Osteoblast (primary cell): ENCODE measurements around the gene IL23A. TPM values are rescaled to one million over a fixed set of nuclear protein-coding genes. Genes with fewer than 3 reads are reported as not detected.

Source experiments
- DNase-seq: peaks from one replicate; pipeline ENCODE4 v3.0.0; 2011; ENCODE audit warnings: low spot score, mixed read lengths; ENCODE audit not compliant: insufficient read length; ENCODE audit errors: missing footprints
- H2AFZ ChIP-seq: 2 replicates; pipeline ENCODE4 v1.6.0; 2011; ENCODE audit warnings: mild to moderate bottlenecking, low read length
- H3K27ac ChIP-seq: 2 replicates; pipeline ENCODE4 v1.5.1; 2011; ENCODE audit warnings: mild to moderate bottlenecking, low read depth, low read length, moderate library complexity
- H3K27me3 ChIP-seq: 2 replicates; pipeline ENCODE4 v1.6.0; 2012; ENCODE audit warnings: mild to moderate bottlenecking, control low read depth, inconsistent platforms, low read length, moderate library complexity; ENCODE audit not compliant: insufficient read depth
- H3K36me3 ChIP-seq: 2 replicates; pipeline ENCODE4 v1.5.1; 2011; ENCODE audit warnings: mild to moderate bottlenecking, low read length, control low read depth, moderate library complexity; ENCODE audit not compliant: insufficient read depth
- H3K4me1 ChIP-seq: 2 replicates; pipeline ENCODE4 v1.5.1; 2011; ENCODE audit warnings: mild to moderate bottlenecking, low read length, control low read depth, moderate library complexity; ENCODE audit not compliant: insufficient read depth
- H3K4me2 ChIP-seq: 2 replicates; pipeline ENCODE4 v1.6.0; 2011; ENCODE audit warnings: mild to moderate bottlenecking, low read length; ENCODE audit not compliant: insufficient read depth
- H3K4me3 ChIP-seq: fragments of 200-600 bp; sonication (generic); 3 replicates; pipeline ENCODE4 v1.5.1; 2012; ENCODE audit warnings: mild to moderate bottlenecking, low read length, inconsistent platforms; ENCODE audit not compliant: insufficient read depth
- H3K79me2 ChIP-seq: 2 replicates; pipeline ENCODE4 v1.6.0; 2012; ENCODE audit warnings: mild to moderate bottlenecking, low read length, control low read depth, inconsistent platforms; ENCODE audit not compliant: insufficient read depth
- H3K9me3 ChIP-seq: 2 replicates; pipeline ENCODE4 v1.5.1; 2011; ENCODE audit warnings: low read depth, low read length, control low read depth
- H4K20me1 ChIP-seq: 2 replicates; pipeline ENCODE4 v1.6.0; 2012; ENCODE audit warnings: mild to moderate bottlenecking, low read length, control low read depth; ENCODE audit not compliant: insufficient read depth
- CTCF ChIP-seq: IDR thresholded peaks from 2 replicates; pipeline ENCODE4 v1.5.1; 2011; ENCODE audit warnings: mild to moderate bottlenecking, low read depth, low read length, moderate library complexity; ENCODE audit errors: extremely low read depth
- total RNA-seq: library from RNA; depleted of rRNA; stranded (reverse); fragments of >200 nt; gene quantifications from 2 replicates; pipeline ENCODE4 v1.2.3, GENCODE V29; 2012

The IL23A gene
- total RNA-seq, 1 donor = not detected

- H3K79me2 ChIP-seq = peaks cover 21% of the 10 kb centered on the region
- peaks cover 9% of the 10 kb centered on the region for H4K20me1 ChIP-seq
- H3K4me2 ChIP-seq = no peak within 1 kb of the TSS
- H3K27ac ChIP-seq = no peak within 1 kb of the TSS
- DNase-seq = no peak
- no peaks in the 10 kb centered on the region for H3K9me3 ChIP-seq
- no peak within 1 kb of the TSS for H3K4me3 ChIP-seq
- H2AFZ ChIP-seq = no peak within 1 kb of the TSS
- H3K4me1 ChIP-seq = peaks cover 16% of the 10 kb centered on the region
- H3K27me3 ChIP-seq = no peaks in the 10 kb centered on the region
- H3K36me3 ChIP-seq = no peaks in the 10 kb centered on the region
- TF ChIP-seq CTCF = no peak
Observed at GRCh38 chr12:56362130-56363059, 23.7 kb downstream of the IL23A start, which contains the start of gene APOF. APOF (minus strand) TSS chr12:56362857; CDS start chr12:56362745, 112 bp downstream.

GRCh38 chr12:56366948-56367347 lies 28.3 kb downstream of the IL23A start:
- H3K36me3 ChIP-seq = no peaks in the 10 kb centered on the region
- H4K20me1 ChIP-seq = no peaks in the 10 kb centered on the region
- H2AFZ ChIP-seq = no peak overlapping the region
- DNase-seq = no peak
- no peak overlapping the region for H3K4me3 ChIP-seq
- H3K27ac ChIP-seq = no peak overlapping the region
- H3K9me3 ChIP-seq = no peaks in the 10 kb centered on the region
- no peaks in the 10 kb centered on the region for H3K79me2 ChIP-seq
- H3K27me3 ChIP-seq = no peaks in the 10 kb centered on the region
- no peak for TF ChIP-seq CTCF
- H3K4me2 ChIP-seq = no peak overlapping the region
- no peaks in the 10 kb centered on the region for H3K4me1 ChIP-seq

GRCh38 chr12:56373515-56373914 lies 34.8 kb downstream of the IL23A start:
- Histone ChIP-seq H3K27me3 (no peaks in the 10 kb centered on the region), H3K4me3 (no peak overlapping the region), H3K36me3 (no peaks in the 10 kb centered on the region), H3K9me3 (no peaks in the 10 kb centered on the region), H3K4me1 (no peaks in the 10 kb centered on the region), H2AFZ (no peak overlapping the region), H4K20me1 (no peaks in the 10 kb centered on the region), H3K4me2 (no peak overlapping the region), H3K79me2 (no peaks in the 10 kb centered on the region), H3K27ac (no peak overlapping the region)
- no peak for DNase-seq
- no peak for TF ChIP-seq CTCF
